ENCODE results near the gene PDGFA. TPM values are rescaled to one million over a fixed set of nuclear protein-coding genes. Genes with fewer than 3 reads are reported as not detected.

PDGFA gene
- total and polyA plus RNA-seq, 2 donors from 2014 or later: 14.1 to 53.0 TPM

GRCh38 chr7:498678-499641 is 20.7 kb downstream of the PDGFA start:
- DNase-seq: peak in 1 of 5 donors; percentile 43
- Histone ChIP-seq H3K36me3 (ENCODE audit: control insufficient read depth in 2 of 3, insufficient read depth in 3 of 3, low read length in 3 of 3) (peaks cover 5 to 23% (median 14%) of the 10 kb centered on the region in 3 donors), H3K4me1 (ENCODE audit: control insufficient read depth in 2 of 3, insufficient read depth in 2 of 3, low read depth in 1 of 3, low read length in 3 of 3) (peaks cover 0 to 11% (median 9%) of the 10 kb centered on the region in 3 donors)

GRCh38 chr7:497946-498655 is 21.5 kb downstream of the PDGFA start:
- TF ChIP-seq CTCF (IDR thresholded peaks at IDR 0.05; ENCODE audit: borderline replicate concordance, extremely low read depth, insufficient read depth): no peak
- Histone ChIP-seq H3K4me1 (ENCODE audit: control insufficient read depth in 2 of 3, insufficient read depth in 2 of 3, low read depth in 1 of 3, low read length in 3 of 3) (peaks cover 0 to 7% (median 4%) of the 10 kb centered on the region in 3 donors), H3K36me3 (ENCODE audit: control insufficient read depth in 2 of 3, insufficient read depth in 3 of 3, low read length in 3 of 3) (peaks cover 5 to 23% (median 14%) of the 10 kb centered on the region in 3 donors), H3K9me3 (ENCODE audit: control insufficient read depth in 2 of 3, insufficient read depth in 1 of 3, low read length in 3 of 3) (peaks cover 0 to 3% (median 0%) of the 10 kb centered on the region in 3 donors), H3K27ac (ENCODE audit: low read depth in 2 of 2, low read length in 2 of 2) (no peak overlapping the region), H3K4me3 (ENCODE audit: low read length in 3 of 3) (no peak overlapping the region), H3K27me3 (ENCODE audit: control insufficient read depth, insufficient read depth, low read length) (no peaks in the 10 kb centered on the region), H3K9ac (ENCODE audit: low read length in 3 of 3) (no peak overlapping the region)
- no peak for FAIRE-seq
- intact Hi-C loops (cut with DNase I): no loop called here
- DNase-seq: peak in 1 of 5 donors; percentile 43

More at GRCh38 chr7:498678-499641, 20.7 kb downstream of the PDGFA start:
- Histone ChIP-seq H3K27me3 (ENCODE audit: control insufficient read depth, insufficient read depth, low read length) (no peaks in the 10 kb centered on the region), H3K4me3 (ENCODE audit: low read length in 3 of 3) (no peak overlapping the region), H3K9me3 (ENCODE audit: control insufficient read depth in 2 of 3, insufficient read depth in 1 of 3, low read length in 3 of 3) (peaks cover 0 to 3% (median 0%) of the 10 kb centered on the region in 3 donors), H3K27ac (ENCODE audit: low read depth in 2 of 2, low read length in 2 of 2) (no peak overlapping the region), H3K9ac (ENCODE audit: low read length in 3 of 3) (no peak overlapping the region)
- FAIRE-seq: no peak
- no peak for TF ChIP-seq CTCF (IDR thresholded peaks at IDR 0.05; ENCODE audit: borderline replicate concordance, extremely low read depth, insufficient read depth)
- intact Hi-C loops (cut with DNase I): no loop called here

GRCh38 chr7:497346-497745 is 22.3 kb downstream of the PDGFA start:
- Histone ChIP-seq H3K9me3 (ENCODE audit: control insufficient read depth in 2 of 3, insufficient read depth in 1 of 3, low read length in 3 of 3) (peaks cover 0 to 3% (median 0%) of the 10 kb centered on the region in 3 donors), H3K36me3 (ENCODE audit: control insufficient read depth in 2 of 3, insufficient read depth in 3 of 3, low read length in 3 of 3) (peaks cover 5 to 23% (median 14%) of the 10 kb centered on the region in 3 donors), H3K4me3 (ENCODE audit: low read length in 3 of 3) (no peak overlapping the region), H3K4me1 (ENCODE audit: control insufficient read depth in 2 of 3, insufficient read depth in 2 of 3, low read depth in 1 of 3, low read length in 3 of 3) (peaks cover 0 to 1% (median 0%) of the 10 kb centered on the region in 3 donors), H3K27me3 (ENCODE audit: control insufficient read depth, insufficient read depth, low read length) (no peaks in the 10 kb centered on the region), H3K27ac (ENCODE audit: low read depth in 2 of 2, low read length in 2 of 2) (no peak overlapping the region), H3K9ac (ENCODE audit: low read length in 3 of 3) (no peak overlapping the region)
- FAIRE-seq: no peak
- intact Hi-C loops (cut with DNase I): no loop called here
- DNase-seq: peak in 1 of 5 donors; percentile 51
- TF ChIP-seq CTCF (IDR thresholded peaks at IDR 0.05; ENCODE audit: borderline replicate concordance, extremely low read depth, insufficient read depth): no peak
